HL-60 (cell line): ENCODE measurements around the gene CTNNA2.
A peak's percentile ranks its signal among the peaks of the same experiment; 100 is the strongest.

Experiments
- DNase-seq, 2 experiments: peaks; one replicate each; pipeline ENCODE4 v3.0.0-alpha.2; 2010 to 2020; ENCODE audit warnings: low read depth in 1 of 2, low spot score in 1 of 2
- H3K27ac ChIP-seq: fragments of 250-450 bp; sonication (Bioruptor Pico); replicated peaks from 2 replicates; pipeline ENCODE4 v1.5.1; 2020; ENCODE audit warnings: mild to moderate bottlenecking, moderate library complexity
- H3K27me3 ChIP-seq: fragments of 250-450 bp; sonication (Bioruptor Pico); 2 replicates; pipeline ENCODE4 v1.5.1; 2021; ENCODE audit warnings: mild to moderate bottlenecking, moderate library complexity; ENCODE audit not compliant: insufficient read depth, poor library complexity, severe bottlenecking
- H3K4me3 ChIP-seq: replicated peaks from 2 replicates; pipeline ENCODE4 v1.5.1; 2011; ENCODE audit warnings: mild to moderate bottlenecking, control low read depth, low read length; ENCODE audit not compliant: insufficient read depth
- CTCF ChIP-seq: IDR thresholded peaks from one replicate; pipeline ENCODE4 v1.5.1; 2011; ENCODE audit warnings: low read length, control low read depth, inconsistent platforms; ENCODE audit not compliant: insufficient read depth
- GABPA ChIP-seq: IDR thresholded peaks from 2 replicates; pipeline ENCODE4 v1.6.1; 2012; ENCODE audit warnings: low read depth
- POLR2AphosphoS5 ChIP-seq: IDR thresholded peaks from 2 replicates; pipeline ENCODE4 v1.6.1; 2012; ENCODE audit warnings: low read depth
- REST ChIP-seq: IDR thresholded peaks from 2 replicates; pipeline ENCODE4 v1.6.1; 2012; ENCODE audit warnings: low read depth; ENCODE audit not compliant: insufficient replicate concordance
- SPI1 ChIP-seq: IDR thresholded peaks from 2 replicates; pipeline ENCODE4 v1.6.1; 2012; ENCODE audit warnings: low read depth, mild to moderate bottlenecking, borderline replicate concordance

CTNNA2 gene

GRCh38 chr2:80169811-80170594 lies 657.2 kb downstream of the CTNNA2 start:
- TF ChIP-seq SPI1 (no peak), CTCF (no peak), GABPA (no peak), POLR2AphosphoS5 (no peak), REST (no peak)
- Histone ChIP-seq H3K27me3 (no peaks in the 10 kb centered on the region), H3K4me3 (no peak overlapping the region), H3K27ac (no peak overlapping the region)
- no peak for DNase-seq

GRCh38 chr2:80185091-80185490 lies 672.2 kb downstream of the CTNNA2 start:
- Histone ChIP-seq H3K27ac (no peak overlapping the region), H3K4me3 (no peak overlapping the region), H3K27me3 (no peaks in the 10 kb centered on the region)
- TF ChIP-seq POLR2AphosphoS5 (no peak), SPI1 (0 out of 2 replicates have a peak, but pooled peaks have one; percentile 24), GABPA (no peak), REST (no peak), CTCF (no peak)
- DNase-seq = no peak

GRCh38 chr2:80186262-80186661 lies 673.4 kb downstream of the CTNNA2 start:
- TF ChIP-seq SPI1 = no peak
- TF ChIP-seq POLR2AphosphoS5 = no peak
- no peak for TF ChIP-seq GABPA
- no peak for TF ChIP-seq REST
- no peak for TF ChIP-seq CTCF
- H3K4me3 ChIP-seq = no peak overlapping the region
- DNase-seq = no peak

More at GRCh38 chr2:80186262-80186661, 673.4 kb downstream of the CTNNA2 start:
- no peak overlapping the region for H3K27ac ChIP-seq
- no peaks in the 10 kb centered on the region for H3K27me3 ChIP-seq
